Mesendoderm (in vitro differentiated cells): ENCODE data around the gene CD300C.

Experiments used
- DNase-seq: peaks from one replicate; pipeline ENCODE4 v3.0.0; 2013
- H2AK5ac ChIP-seq: 2 replicates; pipeline ENCODE4 v1.6.1; 2013; ENCODE audit warnings: low read length, inconsistent platforms
- H2BK120ac ChIP-seq: 2 replicates; pipeline ENCODE4 v1.6.1; 2013; ENCODE audit warnings: low read depth, mild to moderate bottlenecking, low read length, moderate library complexity, mixed read lengths
- H2BK15ac ChIP-seq: replicated peaks from 2 replicates; pipeline ENCODE4 v1.6.1; 2013; ENCODE audit warnings: low read depth, mild to moderate bottlenecking, moderate library complexity
- H2BK5ac ChIP-seq: 2 replicates; pipeline ENCODE4 v1.6.1; 2013; ENCODE audit warnings: low read length, inconsistent platforms
- H3K18ac ChIP-seq: 2 replicates; pipeline ENCODE4 v1.6.1; 2013; ENCODE audit warnings: mild to moderate bottlenecking, low read length, mixed read lengths
- H3K23ac ChIP-seq: one replicate; pipeline ENCODE4 v1.6.1; 2013; ENCODE audit warnings: low read length
- H3K27ac ChIP-seq: 2 replicates; pipeline ENCODE4 v1.5.1; 2013; ENCODE audit warnings: low read depth, mild to moderate bottlenecking, inconsistent platforms, low read length, moderate library complexity
- H3K27me3 ChIP-seq: 2 replicates; pipeline ENCODE4 v1.6.1; 2013; ENCODE audit warnings: low read length, control low read depth, mild to moderate bottlenecking, inconsistent platforms; ENCODE audit not compliant: insufficient read depth, poor library complexity
- H3K36me3 ChIP-seq: 2 replicates; pipeline ENCODE4 v1.6.1; 2013; ENCODE audit warnings: low read length, inconsistent platforms; ENCODE audit not compliant: control insufficient read depth, insufficient read depth
- H3K4ac ChIP-seq: one replicate; pipeline ENCODE4 v1.6.1; 2013; ENCODE audit warnings: low read depth, mild to moderate bottlenecking, low read length, moderate library complexity
- H3K4me1 ChIP-seq: 2 replicates; pipeline ENCODE4 v1.6.1; 2013; ENCODE audit warnings: low read depth, low read length, inconsistent platforms; ENCODE audit not compliant: control insufficient read depth
- H3K4me2 ChIP-seq: 2 replicates; pipeline ENCODE4 v1.6.1; 2013; ENCODE audit warnings: low read length
- H3K4me3 ChIP-seq: 2 replicates; pipeline ENCODE4 v1.5.1; 2013; ENCODE audit warnings: mild to moderate bottlenecking, low read length
- H3K56ac ChIP-seq: one replicate; pipeline ENCODE4 v1.6.1; 2013; ENCODE audit warnings: low read length
- H3K79me1 ChIP-seq: 2 replicates; pipeline ENCODE4 v1.6.1; 2013; ENCODE audit warnings: low read length, inconsistent platforms
- H3K79me2 ChIP-seq: 2 replicates; pipeline ENCODE4 v1.6.1; 2013; ENCODE audit warnings: mild to moderate bottlenecking, low read length; ENCODE audit not compliant: control insufficient read depth, insufficient read depth
- H3K9ac ChIP-seq: 2 replicates; pipeline ENCODE4 v1.6.1; 2013; ENCODE audit warnings: low read length, inconsistent platforms
- H4K5ac ChIP-seq: one replicate; pipeline ENCODE4 v1.6.1; 2013; ENCODE audit warnings: low read length
- H4K8ac ChIP-seq: one replicate; pipeline ENCODE4 v1.6.1; 2013; ENCODE audit warnings: low read depth, mild to moderate bottlenecking, control low read depth, low read length, moderate library complexity
- WGBS: extraction: QIAGEN DNeasy Blood & Tissue Kit; methylation state at CpG from one replicate; pipeline ENCODE4 v1.1.7; 2013; ENCODE audit warnings: low lambda C conversion rate, missing lambda C conversion rate; ENCODE audit not compliant: insufficient coverage; ENCODE audit errors: extremely low coverage; 5-methylcytosine and 5-hydroxymethylcytosine counted together

CD300C gene

GRCh38 chr17:74516561-74517328 lies 29.2 kb downstream of the CD300C start:
- Histone ChIP-seq H3K27me3 (no peaks in the 10 kb centered on the region), H2AK5ac (no peak overlapping the region), H3K79me2 (no peaks in the 10 kb centered on the region), H3K18ac (no peak overlapping the region), H3K4ac (no peak overlapping the region), H3K4me2 (no peak overlapping the region), H3K9ac (no peak overlapping the region), H2BK15ac (no peak overlapping the region), H3K56ac (no peak overlapping the region), H3K4me1 (no peaks in the 10 kb centered on the region), H3K79me1 (no peaks in the 10 kb centered on the region), H2BK5ac (no peak overlapping the region), H3K27ac (no peak overlapping the region), H3K4me3 (no peak overlapping the region), H3K23ac (no peak overlapping the region), H4K5ac (no peak overlapping the region), H2BK120ac (no peak overlapping the region), H4K8ac (no peak overlapping the region), H3K36me3 (no peaks in the 10 kb centered on the region)
- WGBS = no CpG with 5 or more reads among the region's 3 CpGs
- DNase-seq = no peak

- Histone ChIP-seq H2BK120ac (no peak overlapping the region), H2AK5ac (no peak overlapping the region), H3K36me3 (no peaks in the 10 kb centered on the region), H4K8ac (no peak overlapping the region), H3K56ac (no peak overlapping the region), H3K4ac (no peak overlapping the region), H3K18ac (no peak overlapping the region), H3K79me2 (no peaks in the 10 kb centered on the region), H3K4me2 (no peak overlapping the region), H3K23ac (no peak overlapping the region), H3K79me1 (no peaks in the 10 kb centered on the region), H4K5ac (no peak overlapping the region), H3K9ac (no peak overlapping the region), H3K27ac (no peak overlapping the region), H3K4me3 (no peak overlapping the region), H2BK15ac (no peak overlapping the region), H3K4me1 (no peaks in the 10 kb centered on the region), H3K27me3 (no peaks in the 10 kb centered on the region), H2BK5ac (no peak overlapping the region)
- no peak for DNase-seq
- WGBS = no CpG with 5 or more reads among the region's 4 CpGs
These were observed 30.0 kb downstream of the CD300C start for GRCh38 chr17:74515941-74516340.

GRCh38 chr17:74514632-74515334 lies 31.1 kb downstream of the CD300C start:
- Histone ChIP-seq H3K79me1 (no peaks in the 10 kb centered on the region), H2AK5ac (no peak overlapping the region), H4K8ac (no peak overlapping the region), H3K27me3 (no peaks in the 10 kb centered on the region), H3K4me2 (no peak overlapping the region), H2BK5ac (no peak overlapping the region), H3K9ac (no peak overlapping the region), H3K36me3 (no peaks in the 10 kb centered on the region), H3K23ac (no peak overlapping the region), H3K79me2 (no peaks in the 10 kb centered on the region), H2BK120ac (no peak overlapping the region), H3K4me3 (peak overlapping the region; percentile 23), H3K4ac (no peak overlapping the region), H3K27ac (no peak overlapping the region), H3K56ac (no peak overlapping the region), H3K18ac (no peak overlapping the region), H3K4me1 (no peaks in the 10 kb centered on the region), H4K5ac (no peak overlapping the region), H2BK15ac (no peak overlapping the region)
- no peak for DNase-seq
- WGBS = no CpG with 5 or more reads among the region's 10 CpGs

GRCh38 chr17:74513987-74514631 lies 31.8 kb downstream of the CD300C start:
- Histone ChIP-seq H3K4me2 (no peak overlapping the region), H3K27ac (no peak overlapping the region), H2BK120ac (no peak overlapping the region), H3K9ac (no peak overlapping the region), H3K4me1 (no peaks in the 10 kb centered on the region), H2BK5ac (no peak overlapping the region), H2AK5ac (no peak overlapping the region), H3K4ac (no peak overlapping the region), H3K27me3 (no peaks in the 10 kb centered on the region), H2BK15ac (no peak overlapping the region), H3K56ac (no peak overlapping the region), H3K23ac (no peak overlapping the region), H3K79me2 (no peaks in the 10 kb centered on the region), H3K4me3 (peak overlapping the region; percentile 23), H4K8ac (no peak overlapping the region), H4K5ac (no peak overlapping the region), H3K18ac (no peak overlapping the region), H3K79me1 (no peaks in the 10 kb centered on the region), H3K36me3 (no peaks in the 10 kb centered on the region)
- WGBS = no CpG with 5 or more reads among the region's 3 CpGs
- peak; percentile 95 for DNase-seq

- WGBS = no CpG with 5 or more reads among the region's 7 CpGs
- no peak overlapping the region for H3K56ac ChIP-seq
- H3K9ac ChIP-seq = no peak overlapping the region
- H3K36me3 ChIP-seq = no peaks in the 10 kb centered on the region
- DNase-seq = no peak
- no peak overlapping the region for H2BK5ac ChIP-seq
- H4K8ac ChIP-seq = no peak overlapping the region
- no peaks in the 10 kb centered on the region for H3K4me1 ChIP-seq
- no peaks in the 10 kb centered on the region for H3K27me3 ChIP-seq
- no peaks in the 10 kb centered on the region for H3K79me2 ChIP-seq
- no peak overlapping the region for H2BK120ac ChIP-seq
- H3K4me2 ChIP-seq = no peak overlapping the region
- no peak overlapping the region for H3K18ac ChIP-seq
- H4K5ac ChIP-seq = no peak overlapping the region
- no peaks in the 10 kb centered on the region for H3K79me1 ChIP-seq
- no peak overlapping the region for H3K23ac ChIP-seq
- no peak overlapping the region for H3K4me3 ChIP-seq
- H3K4ac ChIP-seq = no peak overlapping the region
- H2BK15ac ChIP-seq = no peak overlapping the region
- no peak overlapping the region for H2AK5ac ChIP-seq
- no peak overlapping the region for H3K27ac ChIP-seq
These were observed 33.3 kb downstream of the CD300C start for GRCh38 chr17:74512624-74513091.
